ENCODE results near the gene SHD.
"Not testable (repeated sequence)": the region's sequence is repeated elsewhere in the genome, so short reads cannot be mapped to it uniquely, and the experiment has no call there.

GRCh38 chr19:4237510-4237909 lies 41.6 kb upstream of the SHD start:
- not testable (repeated sequence) for TF ChIP-seq CTCF (IDR thresholded peaks at IDR 0.05 in 2 of 3, conservative IDR thresholded peaks at IDR 0.05 in 1 of 3; ENCODE audit: borderline replicate concordance in 1 of 3, insufficient read depth in 1 of 3, low read depth in 2 of 3, low read length in 2 of 3); MAX (IDR thresholded peaks at IDR 0.05); REST (IDR thresholded peaks at IDR 0.05; ENCODE audit: low read depth); ZBTB33 (IDR thresholded peaks at IDR 0.05; ENCODE audit: extremely low read depth, insufficient replicate concordance, low read length); EGR1 (IDR thresholded peaks at IDR 0.05; ENCODE audit: low read depth); RAD21 (IDR thresholded peaks at IDR 0.05; ENCODE audit: low read depth); ZFX (IDR thresholded peaks at IDR 0.05)

Measured in HCT116 (cell line).